Upper lobe of left lung (tissue), 4 donors: ENCODE data around the gene GRIN2A.

Experiments
- POLR2A ChIP-seq, 4 donors: fragments of 450-650 bp; IDR thresholded peaks; one replicate each; pipeline ENCODE4 v1.5.1; 2016 to 2017; ENCODE audit warnings: antibody characterized with exemption in 4 of 4, mild to moderate bottlenecking in 2 of 4
- TF ChIP-seq, protein P1 (sequence below), 6 experiments: fragments of 450-650 bp in 4 of 6; fragments of 200-600 bp in 2 of 6; sonication (generic) in 2 of 6; IDR thresholded peaks; one replicate each; pipeline ENCODE4 v1.5.1; 2016 to 2019; ENCODE audit warnings: antibody characterized with exemption in 6 of 6

DNA sequence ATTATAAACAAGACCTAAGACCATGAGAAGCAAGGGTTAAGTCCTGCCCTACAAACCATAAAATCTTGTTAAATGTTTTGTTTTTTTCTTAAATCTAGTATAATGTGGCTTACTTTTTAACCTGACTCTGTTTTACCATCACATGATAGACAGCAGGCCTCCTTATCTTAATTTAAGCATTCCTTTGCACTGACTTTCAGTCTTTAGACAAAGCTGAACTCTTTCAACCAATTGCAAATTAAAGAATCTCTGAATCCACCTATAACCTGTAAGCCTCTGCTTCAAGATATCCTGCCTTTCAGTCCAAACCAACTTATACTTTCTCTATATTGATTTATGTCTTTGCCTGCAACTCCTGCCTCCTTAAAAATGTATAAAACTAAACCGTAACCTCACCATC is 478.5 kb downstream of the GRIN2A start:
- TF ChIP-seq, protein P1, sequence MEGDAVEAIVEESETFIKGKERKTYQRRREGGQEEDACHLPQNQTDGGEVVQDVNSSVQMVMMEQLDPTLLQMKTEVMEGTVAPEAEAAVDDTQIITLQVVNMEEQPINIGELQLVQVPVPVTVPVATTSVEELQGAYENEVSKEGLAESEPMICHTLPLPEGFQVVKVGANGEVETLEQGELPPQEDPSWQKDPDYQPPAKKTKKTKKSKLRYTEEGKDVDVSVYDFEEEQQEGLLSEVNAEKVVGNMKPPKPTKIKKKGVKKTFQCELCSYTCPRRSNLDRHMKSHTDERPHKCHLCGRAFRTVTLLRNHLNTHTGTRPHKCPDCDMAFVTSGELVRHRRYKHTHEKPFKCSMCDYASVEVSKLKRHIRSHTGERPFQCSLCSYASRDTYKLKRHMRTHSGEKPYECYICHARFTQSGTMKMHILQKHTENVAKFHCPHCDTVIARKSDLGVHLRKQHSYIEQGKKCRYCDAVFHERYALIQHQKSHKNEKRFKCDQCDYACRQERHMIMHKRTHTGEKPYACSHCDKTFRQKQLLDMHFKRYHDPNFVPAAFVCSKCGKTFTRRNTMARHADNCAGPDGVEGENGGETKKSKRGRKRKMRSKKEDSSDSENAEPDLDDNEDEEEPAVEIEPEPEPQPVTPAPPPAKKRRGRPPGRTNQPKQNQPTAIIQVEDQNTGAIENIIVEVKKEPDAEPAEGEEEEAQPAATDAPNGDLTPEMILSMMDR (IDR thresholded peaks at IDR 0.05): no peak
- no peak for TF ChIP-seq POLR2A (IDR thresholded peaks at IDR 0.05)
